AG09309 (cell line): Measurements from ENCODE around the gene EDIL3.

Experiments used
- DNase-seq: peaks from one replicate; pipeline ENCODE4 v3.0.0-alpha.2; 2010; ENCODE audit warnings: low read depth
- H3K4me3 ChIP-seq: 2 replicates; pipeline ENCODE4 v1.5.1; 2011; ENCODE audit warnings: mild to moderate bottlenecking, low read depth, low read length, moderate library complexity; ENCODE audit not compliant: control insufficient read depth
- CTCF ChIP-seq: IDR thresholded peaks from 2 replicates; pipeline ENCODE4 v1.5.1; 2011; ENCODE audit warnings: mild to moderate bottlenecking, low read depth, low read length, inconsistent platforms; ENCODE audit not compliant: insufficient read depth, control insufficient read depth; ENCODE audit errors: missing control alignments

The EDIL3 gene

GRCh38 chr5:83987513-83988292 is 397.0 kb downstream of the EDIL3 start:
- no peak for DNase-seq
- H3K4me3 ChIP-seq = no peak overlapping the region
- TF ChIP-seq CTCF = no peak

DNA sequence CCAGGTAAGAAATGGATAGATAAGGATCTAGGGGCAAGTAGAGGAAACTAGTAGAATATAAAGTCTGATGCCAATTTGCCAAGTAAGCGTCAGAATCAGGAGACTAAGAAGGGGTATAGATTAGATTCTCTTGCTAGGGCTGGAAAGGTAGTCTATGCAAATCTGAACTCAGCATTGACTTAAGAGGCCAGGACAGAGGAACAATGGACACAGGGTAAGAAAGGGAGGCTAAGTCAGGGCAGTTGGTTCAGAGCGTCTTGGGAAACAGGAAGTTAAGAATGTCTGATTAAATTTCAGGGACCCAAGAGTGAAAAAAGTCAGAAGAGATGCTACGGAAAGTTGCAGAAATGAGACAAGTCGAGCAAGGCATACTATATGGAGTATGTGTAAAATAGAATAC is 400.8 kb downstream of the EDIL3 start:
- no peak for TF ChIP-seq CTCF
- no peak overlapping the region for H3K4me3 ChIP-seq
- no peak for DNase-seq

DNA sequence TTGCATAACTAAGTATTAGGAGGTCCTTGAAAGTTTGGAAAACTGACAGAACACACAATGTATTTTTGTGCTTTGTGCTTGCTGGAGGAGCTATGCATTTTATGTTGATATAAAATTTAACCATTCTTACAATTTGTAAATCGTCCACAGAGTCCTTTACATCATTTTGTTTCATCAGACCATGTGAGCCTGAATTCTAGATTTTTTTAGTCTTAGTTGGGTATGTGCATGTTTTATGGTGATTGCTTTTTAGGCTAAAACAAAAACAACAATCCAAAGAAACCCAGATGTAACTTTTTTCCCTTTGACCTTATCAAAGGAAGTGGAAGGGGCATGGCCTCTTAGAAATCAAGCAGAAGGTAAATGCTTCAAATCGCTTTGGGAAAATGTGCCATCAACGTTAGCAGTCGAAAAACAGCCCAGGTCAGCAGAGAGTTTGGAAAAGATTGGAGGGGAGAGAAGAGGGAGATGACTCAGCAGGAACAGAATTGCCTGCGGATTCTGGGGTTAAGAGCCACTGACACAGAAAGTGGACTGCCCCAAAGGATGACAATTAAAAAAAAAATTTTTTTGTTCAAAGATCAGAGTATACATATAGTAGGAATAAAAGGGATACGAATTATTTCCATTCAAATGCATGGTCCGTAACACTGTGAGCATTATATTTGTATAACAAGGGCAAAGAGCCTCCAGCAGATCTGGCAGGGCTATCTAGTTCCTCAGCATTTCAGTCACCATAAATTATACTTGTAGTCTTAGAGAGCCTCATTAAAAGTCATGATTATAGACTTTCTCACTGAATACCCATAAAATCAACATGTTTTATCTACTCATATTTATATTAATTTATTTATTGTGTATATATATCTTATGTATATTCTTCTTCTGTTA is 410.5 kb downstream of the EDIL3 start:
- H3K4me3 ChIP-seq = no peak overlapping the region
- TF ChIP-seq CTCF = no peak
- no peak for DNase-seq

DNA sequence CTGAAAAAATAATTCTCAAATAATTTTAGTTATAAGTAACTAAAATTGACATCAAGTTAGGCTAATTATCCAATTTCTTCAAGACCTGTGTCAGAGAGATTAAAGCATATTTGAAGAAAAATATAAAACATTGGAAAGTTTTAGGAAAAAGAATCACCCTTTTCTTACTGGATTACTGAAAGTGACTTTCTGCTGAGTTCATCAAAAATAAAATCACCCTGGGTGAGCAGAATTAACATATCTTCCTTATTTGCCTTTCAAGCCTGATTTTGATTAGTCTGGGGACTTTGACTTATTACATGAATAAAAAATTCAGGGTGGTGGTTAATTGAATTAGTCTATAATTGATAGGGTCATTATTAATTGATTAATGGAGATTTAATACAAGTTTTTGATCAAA is 411.8 kb downstream of the EDIL3 start:
- TF ChIP-seq CTCF = no peak
- no peak overlapping the region for H3K4me3 ChIP-seq
- DNase-seq = no peak

DNA sequence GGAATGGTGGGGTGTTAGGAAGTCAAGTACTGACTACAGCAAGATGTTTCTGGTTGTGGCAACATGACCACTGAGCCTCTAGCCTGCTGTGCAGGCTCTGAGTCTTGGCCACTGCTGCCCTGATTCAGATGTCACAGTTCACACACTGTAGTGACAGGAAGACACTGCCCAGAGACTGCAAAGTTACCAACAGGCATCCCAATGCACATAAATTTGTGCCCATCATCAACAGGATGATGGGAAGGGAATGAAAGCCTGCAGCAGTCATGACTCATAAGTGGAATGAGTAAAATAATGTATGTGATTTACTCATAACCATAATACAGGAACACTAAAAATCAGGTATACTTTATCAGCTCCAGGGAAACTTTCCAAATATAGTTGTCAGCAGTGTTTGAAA is 412.4 kb downstream of the EDIL3 start:
- DNase-seq = no peak
- no peak for TF ChIP-seq CTCF
- H3K4me3 ChIP-seq = no peak overlapping the region

DNA sequence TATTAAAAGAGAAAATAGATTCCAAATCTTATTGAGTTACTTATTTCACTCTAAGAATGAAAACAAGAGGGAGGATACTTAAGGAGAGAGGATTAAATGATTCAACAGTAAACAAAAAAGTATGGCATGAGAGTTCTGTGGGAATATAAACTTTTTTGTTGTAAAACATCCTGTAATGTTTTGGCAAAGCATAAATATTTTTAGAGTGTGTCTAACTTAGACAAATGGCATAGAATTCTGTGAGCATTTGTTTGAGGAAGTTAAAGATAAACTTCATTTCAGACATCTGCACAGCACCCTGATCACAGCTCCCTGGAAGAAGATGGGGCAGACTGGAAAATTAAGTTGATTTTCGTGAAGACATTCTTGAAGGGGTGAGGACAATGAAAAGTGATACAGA is 417.3 kb downstream of the EDIL3 start:
- DNase-seq = no peak
- no peak overlapping the region for H3K4me3 ChIP-seq
- no peak for TF ChIP-seq CTCF
